GM12801 (cell line): Measurements from ENCODE around the gene KCNK1.

Experiments
- TF ChIP-seq, protein P1 (sequence below): IDR thresholded peaks from one replicate; pipeline ENCODE4 v1.5.1; 2011; ENCODE audit warnings: control low read depth; ENCODE audit not compliant: insufficient read length; ENCODE audit errors: extremely low read depth

KCNK1 gene

DNA sequence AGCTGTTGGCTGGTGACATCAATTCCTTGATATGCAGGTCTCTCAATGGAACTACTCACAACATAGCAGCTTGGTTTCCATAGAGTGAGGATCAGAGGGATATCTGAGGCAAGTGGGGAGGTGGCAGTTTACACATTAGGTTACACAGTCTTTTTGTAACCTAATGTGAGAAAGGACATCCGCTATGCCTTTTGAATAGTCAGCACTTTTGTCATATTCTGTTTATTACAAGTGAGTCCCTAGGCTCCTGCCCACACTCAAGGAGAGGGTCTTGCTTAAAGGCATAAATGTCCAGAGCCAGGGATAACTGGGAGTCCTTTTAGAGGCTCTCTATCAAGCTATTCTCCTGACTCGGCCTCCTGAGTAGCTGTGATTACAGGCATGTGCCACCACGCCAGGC, 104.2 kb downstream of the KCNK1 start:
- TF ChIP-seq, protein P1, sequence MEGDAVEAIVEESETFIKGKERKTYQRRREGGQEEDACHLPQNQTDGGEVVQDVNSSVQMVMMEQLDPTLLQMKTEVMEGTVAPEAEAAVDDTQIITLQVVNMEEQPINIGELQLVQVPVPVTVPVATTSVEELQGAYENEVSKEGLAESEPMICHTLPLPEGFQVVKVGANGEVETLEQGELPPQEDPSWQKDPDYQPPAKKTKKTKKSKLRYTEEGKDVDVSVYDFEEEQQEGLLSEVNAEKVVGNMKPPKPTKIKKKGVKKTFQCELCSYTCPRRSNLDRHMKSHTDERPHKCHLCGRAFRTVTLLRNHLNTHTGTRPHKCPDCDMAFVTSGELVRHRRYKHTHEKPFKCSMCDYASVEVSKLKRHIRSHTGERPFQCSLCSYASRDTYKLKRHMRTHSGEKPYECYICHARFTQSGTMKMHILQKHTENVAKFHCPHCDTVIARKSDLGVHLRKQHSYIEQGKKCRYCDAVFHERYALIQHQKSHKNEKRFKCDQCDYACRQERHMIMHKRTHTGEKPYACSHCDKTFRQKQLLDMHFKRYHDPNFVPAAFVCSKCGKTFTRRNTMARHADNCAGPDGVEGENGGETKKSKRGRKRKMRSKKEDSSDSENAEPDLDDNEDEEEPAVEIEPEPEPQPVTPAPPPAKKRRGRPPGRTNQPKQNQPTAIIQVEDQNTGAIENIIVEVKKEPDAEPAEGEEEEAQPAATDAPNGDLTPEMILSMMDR, result no peak

DNA sequence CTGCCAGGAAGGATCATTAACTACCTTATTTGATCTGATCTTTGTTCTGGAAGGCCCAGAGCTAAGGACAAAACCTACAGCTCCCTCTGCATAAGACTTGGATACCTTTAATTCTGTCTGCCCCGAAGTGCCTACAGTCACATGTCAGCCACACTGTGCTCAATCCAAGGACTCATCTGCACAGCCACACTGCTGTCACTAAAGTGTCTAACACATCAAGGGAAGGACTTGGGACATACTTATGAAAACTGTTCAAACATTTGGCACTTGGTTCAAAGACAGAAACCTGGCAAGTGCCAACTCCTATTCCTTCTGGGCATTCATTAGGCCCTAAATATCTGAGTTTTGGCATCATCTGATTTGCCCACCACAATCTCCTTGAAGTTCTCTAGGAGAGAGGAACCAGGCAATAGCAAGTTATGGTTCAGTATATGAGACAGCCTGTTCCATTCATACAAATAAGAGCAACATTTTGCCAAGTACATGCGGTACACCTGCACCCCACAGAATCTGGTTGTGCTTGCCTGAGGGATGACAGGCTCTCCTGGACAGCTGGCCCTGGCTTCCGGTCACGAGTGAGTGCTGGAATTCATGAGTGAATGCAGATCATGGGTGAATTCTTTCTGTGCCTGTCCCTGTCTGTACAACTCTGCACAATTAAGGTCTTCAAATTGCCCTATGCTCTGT, 105.9 kb downstream of the KCNK1 start:
- TF ChIP-seq, protein P1, result no peak

DNA sequence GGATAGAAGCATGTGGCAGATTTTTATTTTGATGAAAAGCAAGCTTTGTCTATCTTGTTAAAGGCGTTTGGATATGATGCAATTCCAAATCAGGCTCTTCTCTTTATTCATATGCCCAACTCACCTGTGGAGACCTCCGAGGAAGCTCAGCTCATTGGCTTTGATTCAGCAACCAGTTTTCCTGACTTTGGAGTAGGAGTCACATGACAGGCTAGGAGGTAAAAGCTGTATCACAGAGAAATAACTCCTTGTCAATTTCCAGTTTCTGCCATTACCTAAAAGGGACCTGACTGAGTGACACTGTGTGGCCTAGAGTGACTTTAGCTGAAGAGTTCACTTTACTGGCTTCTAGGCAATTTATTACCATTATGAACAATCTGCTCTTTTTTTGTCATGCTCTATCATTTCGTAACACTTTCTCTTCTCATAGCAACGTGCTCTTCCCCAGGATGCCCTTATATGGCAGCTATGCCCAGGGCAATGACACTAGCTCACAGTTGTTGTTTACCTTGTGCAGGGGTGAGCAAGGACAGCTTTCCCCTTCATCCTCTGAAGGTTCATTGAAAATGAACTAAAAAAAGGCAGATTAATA, 107.2 kb downstream of the KCNK1 start:
- TF ChIP-seq, protein P1, result no peak
